ENCODE results near the gene TMEM86B. TPM values are rescaled to one million over a fixed set of nuclear protein-coding genes. Genes with fewer than 3 reads are reported as not detected.

TMEM86B gene
- total RNA-seq, 1 experiment from 2014 or later: 14.2 TPM

- TF ChIP-seq, protein P1, sequence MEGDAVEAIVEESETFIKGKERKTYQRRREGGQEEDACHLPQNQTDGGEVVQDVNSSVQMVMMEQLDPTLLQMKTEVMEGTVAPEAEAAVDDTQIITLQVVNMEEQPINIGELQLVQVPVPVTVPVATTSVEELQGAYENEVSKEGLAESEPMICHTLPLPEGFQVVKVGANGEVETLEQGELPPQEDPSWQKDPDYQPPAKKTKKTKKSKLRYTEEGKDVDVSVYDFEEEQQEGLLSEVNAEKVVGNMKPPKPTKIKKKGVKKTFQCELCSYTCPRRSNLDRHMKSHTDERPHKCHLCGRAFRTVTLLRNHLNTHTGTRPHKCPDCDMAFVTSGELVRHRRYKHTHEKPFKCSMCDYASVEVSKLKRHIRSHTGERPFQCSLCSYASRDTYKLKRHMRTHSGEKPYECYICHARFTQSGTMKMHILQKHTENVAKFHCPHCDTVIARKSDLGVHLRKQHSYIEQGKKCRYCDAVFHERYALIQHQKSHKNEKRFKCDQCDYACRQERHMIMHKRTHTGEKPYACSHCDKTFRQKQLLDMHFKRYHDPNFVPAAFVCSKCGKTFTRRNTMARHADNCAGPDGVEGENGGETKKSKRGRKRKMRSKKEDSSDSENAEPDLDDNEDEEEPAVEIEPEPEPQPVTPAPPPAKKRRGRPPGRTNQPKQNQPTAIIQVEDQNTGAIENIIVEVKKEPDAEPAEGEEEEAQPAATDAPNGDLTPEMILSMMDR (IDR thresholded peaks at IDR 0.05): no peak
- TF ChIP-seq REST (IDR thresholded peaks at IDR 0.05; ENCODE audit: insufficient read depth in 1 of 2, low read depth in 2 of 2, low read length in 1 of 2) (no peak), TCF7L2 (IDR thresholded peaks at IDR 0.05; ENCODE audit: low read depth, low read length) (no peak), POLR2AphosphoS5 (IDR thresholded peaks at IDR 0.05; ENCODE audit: low read depth, low read length) (no peak), SIN3A (IDR thresholded peaks at IDR 0.05; ENCODE audit: borderline replicate concordance, insufficient read depth, low read depth, low read length) (no peak)
These were observed 20.1 kb upstream of the TMEM86B start for GRCh38 chr19:55248704-55249103.

GRCh38 chr19:55248166-55248675 lies 19.7 kb upstream of the TMEM86B start:
- intact Hi-C loops (cut with micrococcal nuclease; ENCODE audit: unreplicated experiment): no loop called here
- ChIA-PET POLR2A (interaction anchor here (0.5 kb wide), 1 partner anchor 166 kb away, joined by 3 read pairs; no protein-coding TSS in a partner anchor), CTCF (no interaction called here)
- no peak for ATAC-seq
- no peak for DNase-seq (ENCODE audit: low read depth, low spot score)
- in situ Hi-C loops (cut with HindIII; ENCODE audit: low pct_unique_long_range_greater_than_20kb, low sequenced_read_pairs): no loop called here
- H3K27ac ChIP-seq (ENCODE audit: low read length): no peak overlapping the region
- H3K9me3 ChIP-seq (ENCODE audit: control insufficient read depth, insufficient read depth, low read depth, low read length): no peaks in the 10 kb centered on the region
- TF ChIP-seq, protein P1 (IDR thresholded peaks at IDR 0.05): no peak
- no peak for TF ChIP-seq REST (IDR thresholded peaks at IDR 0.05; ENCODE audit: insufficient read depth in 1 of 2, low read depth in 2 of 2, low read length in 1 of 2)
- TF ChIP-seq TCF7L2 (IDR thresholded peaks at IDR 0.05; ENCODE audit: low read depth, low read length): no peak
- no peak for TF ChIP-seq SIN3A (IDR thresholded peaks at IDR 0.05; ENCODE audit: borderline replicate concordance, insufficient read depth, low read depth, low read length)
- TF ChIP-seq POLR2AphosphoS5 (IDR thresholded peaks at IDR 0.05; ENCODE audit: low read depth, low read length): no peak
- no peaks in the 10 kb centered on the region for H3K27me3 ChIP-seq (ENCODE audit: control insufficient read depth, insufficient read depth, low read length)
- H3K4me3 ChIP-seq (ENCODE audit: low read depth in 2 of 2, low read length in 2 of 2): no peak overlapping the region
- peaks cover 3% of the 10 kb centered on the region; the same call in 1 of the 2 replicates for H3K36me3 ChIP-seq (ENCODE audit: control insufficient read depth, insufficient read depth, low read length)
- BruUV-seq (replicated peaks): no TSS peak
- H3K4me1 ChIP-seq (ENCODE audit: control insufficient read depth, insufficient read depth, low read length): peaks cover 16% of the 10 kb centered on the region; the same call in 1 of the 2 replicates

More at GRCh38 chr19:55248704-55249103, 20.1 kb upstream of the TMEM86B start:
- ChIA-PET CTCF (no interaction called here), POLR2A (no interaction called here)
- Histone ChIP-seq H3K27ac (ENCODE audit: low read length) (no peak overlapping the region), H3K36me3 (ENCODE audit: control insufficient read depth, insufficient read depth, low read length) (peaks cover 3% of the 10 kb centered on the region; the same call in 1 of the 2 replicates), H3K9me3 (ENCODE audit: control insufficient read depth, insufficient read depth, low read depth, low read length) (no peaks in the 10 kb centered on the region), H3K27me3 (ENCODE audit: control insufficient read depth, insufficient read depth, low read length) (no peaks in the 10 kb centered on the region), H3K4me3 (ENCODE audit: low read depth in 2 of 2, low read length in 2 of 2) (no peak overlapping the region), H3K4me1 (ENCODE audit: control insufficient read depth, insufficient read depth, low read length) (peaks cover 19% of the 10 kb centered on the region; the same call in 1 of the 2 replicates)
- in situ Hi-C loops (cut with HindIII; ENCODE audit: low pct_unique_long_range_greater_than_20kb, low sequenced_read_pairs) (no loop called here), intact Hi-C loops (cut with micrococcal nuclease; ENCODE audit: unreplicated experiment) (no loop called here)
- BruUV-seq (replicated peaks): no TSS peak
- DNase-seq (ENCODE audit: low read depth, low spot score) (no peak), ATAC-seq (no peak)
